Measurements from ENCODE around the gene PTPN5.
A peak's percentile ranks its signal among the peaks of the same experiment; 100 is the strongest.

PTPN5 gene

DNA sequence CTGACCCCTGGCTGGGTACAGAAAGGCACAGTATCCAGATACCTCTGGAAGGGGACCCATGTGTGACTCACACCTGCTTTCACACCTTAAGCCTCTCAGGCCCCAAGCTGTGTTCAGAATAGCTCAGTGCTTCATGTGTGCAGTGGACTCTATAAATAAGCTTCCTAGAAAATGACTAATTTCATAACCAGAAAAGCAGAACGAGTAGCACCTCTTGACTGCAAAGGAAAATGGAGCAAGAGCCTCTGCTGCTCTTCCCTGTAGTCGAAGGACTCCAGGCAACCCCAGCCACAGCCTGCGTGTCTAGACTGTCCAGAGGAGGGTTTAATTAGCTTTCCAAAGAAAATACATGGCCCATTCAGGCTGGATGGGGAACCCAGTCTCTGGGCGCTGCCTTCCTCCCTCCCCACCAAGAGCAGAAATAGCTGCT is 23.1 kb downstream of the PTPN5 start:
- peak; percentile 55 for DNase-seq (ENCODE audit: low read depth)
- no peak overlapping the region for H3K4me3 ChIP-seq (ENCODE audit: low read length)
- TF ChIP-seq, protein P1, sequence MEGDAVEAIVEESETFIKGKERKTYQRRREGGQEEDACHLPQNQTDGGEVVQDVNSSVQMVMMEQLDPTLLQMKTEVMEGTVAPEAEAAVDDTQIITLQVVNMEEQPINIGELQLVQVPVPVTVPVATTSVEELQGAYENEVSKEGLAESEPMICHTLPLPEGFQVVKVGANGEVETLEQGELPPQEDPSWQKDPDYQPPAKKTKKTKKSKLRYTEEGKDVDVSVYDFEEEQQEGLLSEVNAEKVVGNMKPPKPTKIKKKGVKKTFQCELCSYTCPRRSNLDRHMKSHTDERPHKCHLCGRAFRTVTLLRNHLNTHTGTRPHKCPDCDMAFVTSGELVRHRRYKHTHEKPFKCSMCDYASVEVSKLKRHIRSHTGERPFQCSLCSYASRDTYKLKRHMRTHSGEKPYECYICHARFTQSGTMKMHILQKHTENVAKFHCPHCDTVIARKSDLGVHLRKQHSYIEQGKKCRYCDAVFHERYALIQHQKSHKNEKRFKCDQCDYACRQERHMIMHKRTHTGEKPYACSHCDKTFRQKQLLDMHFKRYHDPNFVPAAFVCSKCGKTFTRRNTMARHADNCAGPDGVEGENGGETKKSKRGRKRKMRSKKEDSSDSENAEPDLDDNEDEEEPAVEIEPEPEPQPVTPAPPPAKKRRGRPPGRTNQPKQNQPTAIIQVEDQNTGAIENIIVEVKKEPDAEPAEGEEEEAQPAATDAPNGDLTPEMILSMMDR (IDR thresholded peaks at IDR 0.05; ENCODE audit: insufficient read depth, low read depth, low read length, missing control alignments): no peak

DNA sequence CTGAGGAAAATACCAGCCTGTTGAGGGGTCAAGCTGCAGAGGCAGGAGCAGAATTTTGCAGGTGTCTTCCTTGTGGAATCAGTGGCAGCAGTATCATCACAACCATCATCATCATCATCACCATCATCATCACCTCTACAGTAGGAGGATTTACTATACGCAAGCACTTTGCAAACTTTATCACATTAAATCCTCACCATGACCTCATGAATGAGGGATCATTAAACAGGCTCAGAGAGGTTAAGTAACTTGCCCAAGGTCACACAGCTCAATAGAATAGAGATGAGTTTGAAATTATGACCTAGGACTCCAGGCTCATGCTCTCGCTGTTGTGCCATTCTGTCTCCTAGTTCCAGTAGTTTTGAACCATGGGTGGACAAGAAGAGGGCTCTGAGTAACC is 25.6 kb downstream of the PTPN5 start:
- DNase-seq (ENCODE audit: low read depth): no peak
- TF ChIP-seq, protein P1 (IDR thresholded peaks at IDR 0.05; ENCODE audit: insufficient read depth, low read depth, low read length, missing control alignments): no peak
- no peak overlapping the region for H3K4me3 ChIP-seq (ENCODE audit: low read length)

DNA sequence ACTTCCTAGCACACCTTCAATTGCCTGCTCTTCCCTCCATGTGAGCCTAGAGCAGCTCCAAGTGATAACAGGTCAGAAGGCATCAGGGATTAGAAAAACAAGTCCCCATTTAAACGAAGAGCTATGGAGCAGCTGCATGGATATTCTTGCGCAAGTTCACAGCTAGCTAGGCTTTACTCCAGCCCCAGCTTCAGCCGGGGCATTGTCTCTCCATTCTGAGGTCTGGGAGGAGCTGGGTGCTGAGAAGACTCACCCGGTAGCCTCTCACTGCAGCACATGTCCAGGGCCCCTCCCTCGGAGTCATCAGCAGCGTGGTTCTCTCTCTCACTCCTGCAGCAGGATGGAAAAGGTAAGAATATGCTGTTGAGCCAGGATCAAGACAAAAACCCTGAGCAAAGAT is 26.0 kb downstream of the PTPN5 start:
- no peak overlapping the region for H3K4me3 ChIP-seq (ENCODE audit: low read length)
- TF ChIP-seq, protein P1 (IDR thresholded peaks at IDR 0.05; ENCODE audit: insufficient read depth, low read depth, low read length, missing control alignments): no peak
- DNase-seq (ENCODE audit: low read depth): peak; percentile 34

DNA sequence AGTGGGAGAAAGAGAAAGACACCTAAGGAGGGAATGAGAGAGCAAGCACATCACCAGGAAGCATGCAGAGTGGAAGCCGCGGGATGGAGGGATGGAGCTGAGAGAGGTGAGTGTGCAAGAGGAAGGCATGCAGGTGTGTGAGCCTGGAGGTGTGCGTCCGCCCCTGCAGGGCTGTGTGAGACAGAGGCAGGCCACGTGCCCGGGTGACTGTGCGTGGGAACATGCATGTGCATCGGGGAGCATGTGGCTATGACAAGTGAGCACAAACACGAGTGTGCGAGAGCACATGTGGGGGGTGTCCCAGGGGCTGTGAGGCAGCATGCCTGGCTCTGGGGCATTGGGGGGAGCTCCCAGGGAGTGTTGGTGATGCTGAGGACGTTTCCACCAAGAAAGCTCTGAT is 29.9 kb downstream of the PTPN5 start:
- no peak for DNase-seq (ENCODE audit: low read depth)
- TF ChIP-seq, protein P1 (IDR thresholded peaks at IDR 0.05; ENCODE audit: insufficient read depth, low read depth, low read length, missing control alignments): no peak
- no peak overlapping the region for H3K4me3 ChIP-seq (ENCODE audit: low read length)

DNA sequence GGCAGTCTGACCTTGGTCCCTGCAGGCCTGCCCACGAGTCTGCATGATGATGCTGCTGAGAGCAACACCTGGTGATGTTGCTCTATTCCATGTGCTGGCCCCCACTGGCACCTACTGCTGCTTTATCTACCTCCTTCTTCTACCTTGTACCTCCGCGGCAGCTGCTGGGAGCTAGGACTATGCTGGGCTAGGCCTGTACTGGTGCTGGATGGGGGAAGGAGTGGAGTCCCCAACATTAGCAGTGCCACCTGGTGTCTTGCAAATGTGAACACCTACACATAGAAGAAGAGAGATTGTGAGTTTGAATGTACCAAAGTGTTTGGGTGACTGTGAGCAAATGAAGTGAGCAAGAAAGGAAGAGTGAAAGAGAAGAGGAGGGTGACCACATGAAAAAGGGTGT is 30.5 kb downstream of the PTPN5 start:
- DNase-seq (ENCODE audit: low read depth): no peak
- H3K4me3 ChIP-seq (ENCODE audit: low read length): no peak overlapping the region
- TF ChIP-seq, protein P1 (IDR thresholded peaks at IDR 0.05; ENCODE audit: insufficient read depth, low read depth, low read length, missing control alignments): no peak

DNA sequence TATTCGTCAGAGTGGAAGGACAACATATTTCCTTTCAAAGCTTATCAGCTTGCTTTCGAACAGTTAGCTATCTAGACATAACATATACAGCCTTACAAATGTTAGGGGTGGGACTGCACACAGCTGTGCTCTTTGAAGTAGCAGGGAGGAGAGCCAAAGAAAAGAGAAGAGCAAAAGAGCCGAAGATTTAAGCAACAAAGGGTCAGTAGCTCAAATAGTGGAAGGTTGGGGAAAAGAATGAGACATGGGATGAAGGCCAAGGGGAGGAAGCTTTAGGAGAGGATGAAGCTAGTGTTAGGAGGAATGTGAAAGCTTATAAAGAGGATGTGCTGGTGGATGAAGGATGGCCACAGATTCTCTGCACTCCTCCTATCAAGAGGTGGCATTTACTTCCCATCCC is 33.8 kb downstream of the PTPN5 start:
- DNase-seq (ENCODE audit: low read depth): no peak
- TF ChIP-seq, protein P1 (IDR thresholded peaks at IDR 0.05; ENCODE audit: insufficient read depth, low read depth, low read length, missing control alignments): no peak
- no peak overlapping the region for H3K4me3 ChIP-seq (ENCODE audit: low read length)

DNA sequence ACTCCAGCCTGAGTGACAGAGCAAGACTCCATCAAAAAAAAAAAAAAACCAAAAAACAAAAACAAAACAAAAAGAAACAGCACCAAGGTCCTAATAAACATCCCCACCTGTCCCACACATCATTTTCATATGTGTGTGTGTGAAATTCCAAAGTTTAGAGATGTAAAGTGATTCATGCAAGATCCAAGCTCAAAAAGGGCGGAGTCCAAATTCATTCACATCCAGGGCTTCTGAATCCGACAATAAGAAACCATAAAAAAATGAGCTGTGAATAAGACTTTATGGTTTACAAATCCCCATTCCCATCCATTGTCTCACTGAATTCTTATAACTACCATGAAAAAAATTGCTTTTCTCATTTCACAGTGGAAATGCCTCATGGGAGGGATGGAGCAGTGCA is 34.7 kb downstream of the PTPN5 start:
- DNase-seq (ENCODE audit: low read depth): no peak
- H3K4me3 ChIP-seq (ENCODE audit: low read length): no peak overlapping the region
- TF ChIP-seq, protein P1 (IDR thresholded peaks at IDR 0.05; ENCODE audit: insufficient read depth, low read depth, low read length, missing control alignments): no peak

Measured in epithelial cell of esophagus (primary cell).